SK-N-MC (cell line): ENCODE results near the gene SLC38A1.

Experiments
- EZH2 ChIP-seq: fragments of 200-600 bp; sonication (generic); IDR thresholded peaks from one replicate; pipeline ENCODE4 v1.6.1; 2017; ENCODE audit warnings: antibody characterized with exemption
- POLR2AphosphoS5 ChIP-seq: IDR thresholded peaks from 2 replicates; pipeline ENCODE4 v1.6.1; 2012; ENCODE audit warnings: mild to moderate bottlenecking, low read depth, low read length, borderline replicate concordance

- TF ChIP-seq EZH2 = no peak
- peak; percentile 31; the same call in 1 of the 2 replicates for TF ChIP-seq POLR2AphosphoS5
Measured at GRCh38 chr12:46266869-46267574, 1.8 kb downstream of the SLC38A1 start.
